GM19397 (cell line): ENCODE results near the gene RAI14.

Experiments
- ATAC-seq: cut with Tn5 transposase; IDR thresholded peaks from one replicate; pipeline ENCODE4 v1.9.1; 2021; ENCODE audit warnings: mild to moderate bottlenecking, moderate library complexity; ENCODE audit not compliant: unreplicated experiment

The RAI14 gene

GRCh38 chr5:34656001-34656699, at the start of gene RAI14:
RAI14 (plus strand) TSS chr5:34656328; CDS start chr5:34686920, 30,592 bp downstream.
- no peak for ATAC-seq

- no peak for ATAC-seq
These were observed 47.8 kb upstream of the RAI14 start for GRCh38 chr5:34608368-34608767.

- ATAC-seq = no peak
These were observed 47.1 kb upstream of the RAI14 start for GRCh38 chr5:34608859-34609648.

GRCh38 chr5:34609951-34610441, 46.1 kb upstream of the RAI14 start:
- no peak for ATAC-seq

GRCh38 chr5:34610546-34610945, 45.6 kb upstream of the RAI14 start:
- no peak for ATAC-seq

- no peak for ATAC-seq
These were observed 44.4 kb upstream of the RAI14 start for GRCh38 chr5:34611464-34612415.

- no peak for ATAC-seq
These were observed 39.5 kb upstream of the RAI14 start for GRCh38 chr5:34616651-34617050.

- ATAC-seq = no peak
These were observed 37.6 kb upstream of the RAI14 start for GRCh38 chr5:34618371-34619065.

- ATAC-seq = no peak
These were observed 35.9 kb upstream of the RAI14 start for GRCh38 chr5:34620185-34620584.

- no peak for ATAC-seq
These were observed 34.6 kb upstream of the RAI14 start for GRCh38 chr5:34621277-34622097.

GRCh38 chr5:34622098-34622400, 34.1 kb upstream of the RAI14 start:
- no peak for ATAC-seq

GRCh38 chr5:34624691-34625090, 31.4 kb upstream of the RAI14 start:
- no peak for ATAC-seq

GRCh38 chr5:34625246-34625645, 30.9 kb upstream of the RAI14 start:
- ATAC-seq = no peak

- ATAC-seq = no peak
These were observed 30.1 kb upstream of the RAI14 start for GRCh38 chr5:34626036-34626435.

GRCh38 chr5:34626751-34627150, 29.4 kb upstream of the RAI14 start:
- no peak for ATAC-seq

GRCh38 chr5:34627794-34628193, 28.3 kb upstream of the RAI14 start:
- no peak for ATAC-seq

- no peak for ATAC-seq
These were observed 27.8 kb upstream of the RAI14 start for GRCh38 chr5:34628373-34628772.

GRCh38 chr5:34630596-34630995, 25.5 kb upstream of the RAI14 start:
- no peak for ATAC-seq

- ATAC-seq = no peak
These were observed 23.2 kb upstream of the RAI14 start for GRCh38 chr5:34632807-34633422.
